ENCODE results near the gene ZNF519. TPM values are rescaled to one million over a fixed set of nuclear protein-coding genes. Genes with fewer than 3 reads are reported as not detected.
"Not testable (repeated sequence)": the region's sequence is repeated elsewhere in the genome, so short reads cannot be mapped to it uniquely, and the experiment has no call there.

ZNF519 gene
- 12.8 TPM for polyA plus RNA-seq (2013, experiment 1 of 2)
- 13.3 TPM for polyA plus RNA-seq (2013, experiment 2 of 2)

- not testable (repeated sequence) for H3K27ac ChIP-seq (ENCODE audit: low read depth, low read length); H2BK15ac ChIP-seq (replicated peaks; ENCODE audit: low read depth); H4K5ac ChIP-seq (ENCODE audit: low read length); H3K36me3 ChIP-seq (ENCODE audit: control insufficient read depth, insufficient read depth, low read length); H2BK5ac ChIP-seq (ENCODE audit: low read length); H3K4me1 ChIP-seq (ENCODE audit: control insufficient read depth, low read depth, low read length); H3K23ac ChIP-seq (ENCODE audit: low read length); H3K18ac ChIP-seq (ENCODE audit: low read length); H3K79me1 ChIP-seq (ENCODE audit: low read length); H3K27me3 ChIP-seq (ENCODE audit: insufficient read depth, low read length, poor library complexity); H3K4me2 ChIP-seq (ENCODE audit: low read length); H2BK120ac ChIP-seq (ENCODE audit: low read depth, low read length); H2AK5ac ChIP-seq (ENCODE audit: low read length); H4K8ac ChIP-seq (ENCODE audit: low read depth, low read length)
- Histone ChIP-seq H3K56ac (ENCODE audit: low read length) (peak within 1 kb of the TSS; percentile 92), H3K4ac (ENCODE audit: low read depth, low read length) (peak within 1 kb of the TSS; percentile 70), H3K4me3 (ENCODE audit: low read length) (peak within 1 kb of the TSS; percentile 68), H3K79me2 (ENCODE audit: control insufficient read depth, insufficient read depth, low read length) (peaks cover 32% of the 10 kb centered on the region), H3K9ac (ENCODE audit: low read length) (peak within 1 kb of the TSS; percentile 82)
- no CpG with 5 or more reads among the region's 20 CpGs for WGBS (ENCODE audit: extremely low coverage, insufficient coverage, low lambda C conversion rate)
- peak; percentile 98 for DNase-seq
Observed at GRCh38 chr18:14132271-14132700, at the start of gene ZNF519. Gene ZNF519 (minus strand): TSS chr18:14132435. CDS start chr18:14132277, 158 bp downstream.

GRCh38 chr18:14179306-14179705, 47.1 kb upstream of the ZNF519 start:
- Histone ChIP-seq H3K36me3 (ENCODE audit: control insufficient read depth, insufficient read depth, low read length) (no peaks in the 10 kb centered on the region), H3K79me2 (ENCODE audit: control insufficient read depth, insufficient read depth, low read length) (no peaks in the 10 kb centered on the region), H3K9ac (ENCODE audit: low read length) (no peak overlapping the region), H3K79me1 (ENCODE audit: low read length) (no peaks in the 10 kb centered on the region), H2AK5ac (ENCODE audit: low read length) (no peak overlapping the region), H3K27me3 (ENCODE audit: insufficient read depth, low read length, poor library complexity) (no peaks in the 10 kb centered on the region), H3K23ac (ENCODE audit: low read length) (no peak overlapping the region), H2BK15ac (replicated peaks; ENCODE audit: low read depth) (no peak overlapping the region), H3K27ac (ENCODE audit: low read depth, low read length) (no peak overlapping the region), H3K4me2 (ENCODE audit: low read length) (no peak overlapping the region), H2BK5ac (ENCODE audit: low read length) (no peak overlapping the region), H3K56ac (ENCODE audit: low read length) (no peak overlapping the region), H4K8ac (ENCODE audit: low read depth, low read length) (no peak overlapping the region), H3K4me3 (ENCODE audit: low read length) (no peak overlapping the region), H2BK120ac (ENCODE audit: low read depth, low read length) (no peak overlapping the region), H3K4me1 (ENCODE audit: control insufficient read depth, low read depth, low read length) (no peaks in the 10 kb centered on the region), H3K4ac (ENCODE audit: low read depth, low read length) (no peak overlapping the region), H4K5ac (ENCODE audit: low read length) (no peak overlapping the region), H3K18ac (ENCODE audit: low read length) (no peak overlapping the region)
- no peak for DNase-seq
- WGBS (ENCODE audit: extremely low coverage, insufficient coverage, low lambda C conversion rate), result no CpG with 5 or more reads among the region's 28 CpGs

GRCh38 chr18:14178321-14179196, 46.3 kb upstream of the ZNF519 start:
- not testable (repeated sequence) for H2BK5ac ChIP-seq (ENCODE audit: low read length); H2AK5ac ChIP-seq (ENCODE audit: low read length); H3K56ac ChIP-seq (ENCODE audit: low read length); H3K27ac ChIP-seq (ENCODE audit: low read depth, low read length); H3K4me1 ChIP-seq (ENCODE audit: control insufficient read depth, low read depth, low read length); H4K5ac ChIP-seq (ENCODE audit: low read length); H3K79me1 ChIP-seq (ENCODE audit: low read length); H2BK120ac ChIP-seq (ENCODE audit: low read depth, low read length); H3K79me2 ChIP-seq (ENCODE audit: control insufficient read depth, insufficient read depth, low read length); H3K9ac ChIP-seq (ENCODE audit: low read length); H3K36me3 ChIP-seq (ENCODE audit: control insufficient read depth, insufficient read depth, low read length); H3K18ac ChIP-seq (ENCODE audit: low read length); H3K4ac ChIP-seq (ENCODE audit: low read depth, low read length); H2BK15ac ChIP-seq (replicated peaks; ENCODE audit: low read depth); H3K4me2 ChIP-seq (ENCODE audit: low read length); H3K23ac ChIP-seq (ENCODE audit: low read length); H3K4me3 ChIP-seq (ENCODE audit: low read length); H4K8ac ChIP-seq (ENCODE audit: low read depth, low read length); H3K27me3 ChIP-seq (ENCODE audit: insufficient read depth, low read length, poor library complexity)
- peak; percentile 60 for DNase-seq
- WGBS (ENCODE audit: extremely low coverage, insufficient coverage, low lambda C conversion rate), result no CpG with 5 or more reads among the region's 61 CpGs

- not testable (repeated sequence) for H3K23ac ChIP-seq (ENCODE audit: low read length); H3K18ac ChIP-seq (ENCODE audit: low read length); H3K56ac ChIP-seq (ENCODE audit: low read length); H2AK5ac ChIP-seq (ENCODE audit: low read length); H3K9ac ChIP-seq (ENCODE audit: low read length); H3K27me3 ChIP-seq (ENCODE audit: insufficient read depth, low read length, poor library complexity); H3K4me1 ChIP-seq (ENCODE audit: control insufficient read depth, low read depth, low read length); H4K8ac ChIP-seq (ENCODE audit: low read depth, low read length); H3K4me3 ChIP-seq (ENCODE audit: low read length); H2BK120ac ChIP-seq (ENCODE audit: low read depth, low read length); H3K79me1 ChIP-seq (ENCODE audit: low read length); H2BK5ac ChIP-seq (ENCODE audit: low read length); DNase-seq; H3K4ac ChIP-seq (ENCODE audit: low read depth, low read length); H2BK15ac ChIP-seq (replicated peaks; ENCODE audit: low read depth); H3K27ac ChIP-seq (ENCODE audit: low read depth, low read length); H3K4me2 ChIP-seq (ENCODE audit: low read length); H3K36me3 ChIP-seq (ENCODE audit: control insufficient read depth, insufficient read depth, low read length); H4K5ac ChIP-seq (ENCODE audit: low read length); H3K79me2 ChIP-seq (ENCODE audit: control insufficient read depth, insufficient read depth, low read length)
- no CpG with 5 or more reads among the region's 48 CpGs for WGBS (ENCODE audit: extremely low coverage, insufficient coverage, low lambda C conversion rate)
Observed at GRCh38 chr18:14177540-14178320, 45.5 kb upstream of the ZNF519 start.

- not testable (repeated sequence) for H2BK15ac ChIP-seq (replicated peaks; ENCODE audit: low read depth); H3K56ac ChIP-seq (ENCODE audit: low read length); H4K5ac ChIP-seq (ENCODE audit: low read length); H4K8ac ChIP-seq (ENCODE audit: low read depth, low read length); H3K36me3 ChIP-seq (ENCODE audit: control insufficient read depth, insufficient read depth, low read length); H3K9ac ChIP-seq (ENCODE audit: low read length); H3K27ac ChIP-seq (ENCODE audit: low read depth, low read length); H2AK5ac ChIP-seq (ENCODE audit: low read length); H3K79me1 ChIP-seq (ENCODE audit: low read length); H3K4me2 ChIP-seq (ENCODE audit: low read length); H3K79me2 ChIP-seq (ENCODE audit: control insufficient read depth, insufficient read depth, low read length); H2BK5ac ChIP-seq (ENCODE audit: low read length); H3K4me3 ChIP-seq (ENCODE audit: low read length); DNase-seq; H2BK120ac ChIP-seq (ENCODE audit: low read depth, low read length); H3K23ac ChIP-seq (ENCODE audit: low read length); H3K4ac ChIP-seq (ENCODE audit: low read depth, low read length); H3K27me3 ChIP-seq (ENCODE audit: insufficient read depth, low read length, poor library complexity); H3K18ac ChIP-seq (ENCODE audit: low read length); H3K4me1 ChIP-seq (ENCODE audit: control insufficient read depth, low read depth, low read length)
- no CpG with 5 or more reads among the region's 6 CpGs for WGBS (ENCODE audit: extremely low coverage, insufficient coverage, low lambda C conversion rate)
Observed at GRCh38 chr18:14175404-14175803, 43.2 kb upstream of the ZNF519 start.
